Measurements from ENCODE around the gene BIRC7. TPM values are rescaled to one million over a fixed set of nuclear protein-coding genes. Genes with fewer than 3 reads are reported as not detected.

Gene BIRC7
- polyA plus RNA-seq, 4 donors = 0.38 to 2.8 (median 0.82) TPM

- DNase-seq (ENCODE audit: low read depth in 4 of 4, low spot score in 3 of 4) = no peak
These were observed 43.0 kb downstream of the BIRC7 start for GRCh38 chr20:63278661-63279060.

GRCh38 chr20:63279931-63280330 is 44.2 kb downstream of the BIRC7 start:
- no peak for DNase-seq (ENCODE audit: low read depth in 4 of 4, low spot score in 3 of 4)

GRCh38 chr20:63280371-63280770 is 44.7 kb downstream of the BIRC7 start:
- no peak for DNase-seq (ENCODE audit: low read depth in 4 of 4, low spot score in 3 of 4)

GRCh38 chr20:63280929-63281545 is 45.3 kb downstream of the BIRC7 start:
- no peak for DNase-seq (ENCODE audit: low read depth in 4 of 4, low spot score in 3 of 4)

- DNase-seq (ENCODE audit: low read depth in 4 of 4, low spot score in 3 of 4) = no peak
These were observed 46.3 kb downstream of the BIRC7 start for GRCh38 chr20:63281742-63282665.

- DNase-seq (ENCODE audit: low read depth in 4 of 4, low spot score in 3 of 4) = no peak
These were observed 47.2 kb downstream of the BIRC7 start for GRCh38 chr20:63282946-63283345.

GRCh38 chr20:63283397-63284082 is 47.8 kb downstream of the BIRC7 start:
- DNase-seq (ENCODE audit: low read depth in 4 of 4, low spot score in 3 of 4) = no peak

GRCh38 chr20:63284083-63284440 is 48.4 kb downstream of the BIRC7 start:
- no peak for DNase-seq (ENCODE audit: low read depth in 4 of 4, low spot score in 3 of 4)

GRCh38 chr20:63284544-63284949 is 48.8 kb downstream of the BIRC7 start:
- no peak for DNase-seq (ENCODE audit: low read depth in 4 of 4, low spot score in 3 of 4)

GRCh38 chr20:63284981-63285524 is 49.3 kb downstream of the BIRC7 start:
- no peak for DNase-seq (ENCODE audit: low read depth in 4 of 4, low spot score in 3 of 4)

GRCh38 chr20:63285636-63286615 is 50.2 kb downstream of the BIRC7 start:
- no peak for DNase-seq (ENCODE audit: low read depth in 4 of 4, low spot score in 3 of 4)

GRCh38 chr20:63286781-63287696 is 51.3 kb downstream of the BIRC7 start:
- DNase-seq (ENCODE audit: low read depth in 4 of 4, low spot score in 3 of 4) = no peak

GRCh38 chr20:63287697-63288580 is 52.2 kb downstream of the BIRC7 start:
- no peak for DNase-seq (ENCODE audit: low read depth in 4 of 4, low spot score in 3 of 4)

GRCh38 chr20:63288581-63289251 is 53.0 kb downstream of the BIRC7 start:
- DNase-seq (ENCODE audit: low read depth in 4 of 4, low spot score in 3 of 4) = no peak

- no peak for DNase-seq (ENCODE audit: low read depth in 4 of 4, low spot score in 3 of 4)
These were observed 53.8 kb downstream of the BIRC7 start for GRCh38 chr20:63289311-63290135.

All from left renal pelvis (tissue), 4 donors.